ENCODE data around the gene ABCB11.

- no peak for TF ChIP-seq CTCF (IDR thresholded peaks at IDR 0.05)
- no peak for TF ChIP-seq POLR2AphosphoS5 (IDR thresholded peaks at IDR 0.05)
- no peak for TF ChIP-seq EP300 (IDR thresholded peaks at IDR 0.05)
- no peak for TF ChIP-seq POLR2A (IDR thresholded peaks at IDR 0.05)
These were observed 135.4 kb downstream of the ABCB11 start for GRCh38 chr2:168895771-168896170.

All from stomach (tissue), 4 donors.